Measurements from ENCODE around the gene FHAD1. TPM values are rescaled to one million over a fixed set of nuclear protein-coding genes. Genes with fewer than 3 reads are reported as not detected.

The FHAD1 gene
- total RNA-seq, 2 experiments from 2014 or later = not detected

- no peak for TF ChIP-seq CTCF (IDR thresholded peaks at IDR 0.05)
- H3K36me3 ChIP-seq (ENCODE audit: insufficient read depth, low read length) = peaks cover 32% of the 10 kb centered on the region
- peak in 1 of 14 experiments; percentile 20 for DNase-seq
- H3K4me3 Mint-ChIP-seq = no peak overlapping the region
- H3K36me3 Mint-ChIP-seq (ENCODE audit: low read depth) = peaks cover 24% of the 10 kb centered on the region
- no peak for ATAC-seq (ENCODE audit: poor library complexity)
- intact Hi-C loops (cut with DNase I, micrococcal nuclease) = no loop called here
- H3K27ac ChIP-seq (ENCODE audit: low read depth in 1 of 2, low read length in 2 of 2) = no peak overlapping the region
- ChIA-PET CTCF (interaction anchor here (2.2 kb wide), 1 partner anchor 11 kb away, joined by 8 read pairs; no protein-coding TSS in a partner anchor), POLR2A (no interaction called here)
- no peaks in the 10 kb centered on the region for H3K27me3 ChIP-seq (ENCODE audit: control insufficient read depth in 1 of 2, insufficient read depth in 2 of 2, low read length in 2 of 2)
- H3K27ac Mint-ChIP-seq = peak overlapping the region; percentile 14
- H3K9me3 Mint-ChIP-seq = no peaks in the 10 kb centered on the region
- H3K27me3 Mint-ChIP-seq = no peaks in the 10 kb centered on the region
- H3K9me3 ChIP-seq (ENCODE audit: control insufficient read depth in 1 of 2, insufficient read depth in 1 of 2, low read length in 2 of 2) = no peaks in the 10 kb centered on the region
- peaks cover 41% of the 10 kb centered on the region for H3K4me1 Mint-ChIP-seq (ENCODE audit: low read depth)
- H3K4me3 ChIP-seq (ENCODE audit: low read length) = no peak overlapping the region
- peaks cover 50% of the 10 kb centered on the region for H3K4me1 ChIP-seq (ENCODE audit: insufficient read depth, low read length)
Measured at GRCh38 chr1:15420853-15421465, 173.9 kb downstream of the FHAD1 start.

DNA sequence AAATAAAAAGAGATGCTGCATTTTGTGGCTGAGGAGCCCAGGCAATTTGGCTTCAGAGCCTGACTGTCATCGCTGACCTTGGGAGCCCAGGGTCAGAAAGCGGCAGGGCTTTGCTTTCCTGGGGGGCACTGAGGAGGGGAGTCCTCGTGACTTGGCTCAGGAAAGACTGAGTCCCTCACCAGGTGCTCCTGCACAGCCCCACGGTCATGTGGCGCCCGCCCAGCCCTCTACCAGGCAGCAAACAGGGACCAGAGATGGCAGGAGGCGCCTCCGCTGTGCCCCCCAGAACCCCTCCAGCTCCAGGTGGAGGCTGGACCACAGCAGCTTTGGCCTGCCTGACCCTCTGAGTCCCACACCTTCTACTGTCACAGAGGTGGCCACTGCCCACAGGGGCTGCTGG lies 175.8 kb downstream of the FHAD1 start:
- Histone ChIP-seq H3K9me3 (ENCODE audit: control insufficient read depth in 1 of 2, insufficient read depth in 1 of 2, low read length in 2 of 2) (no peaks in the 10 kb centered on the region), H3K27me3 (ENCODE audit: control insufficient read depth in 1 of 2, insufficient read depth in 2 of 2, low read length in 2 of 2) (no peaks in the 10 kb centered on the region), H3K36me3 (ENCODE audit: insufficient read depth, low read length) (peaks cover 50% of the 10 kb centered on the region), H3K4me3 (ENCODE audit: low read length) (no peak overlapping the region), H3K27ac (ENCODE audit: low read depth in 1 of 2, low read length in 2 of 2) (no peak overlapping the region), H3K4me1 (ENCODE audit: insufficient read depth, low read length) (peaks cover 31% of the 10 kb centered on the region)
- ChIA-PET CTCF (interaction anchor here (2.2 kb wide), 1 partner anchor 9 kb away, joined by 8 read pairs; no protein-coding TSS in a partner anchor), POLR2A (no interaction called here)
- Mint-ChIP-seq H3K36me3 (ENCODE audit: low read depth) (peaks cover 43% of the 10 kb centered on the region), H3K4me1 (ENCODE audit: low read depth) (peaks cover 22% of the 10 kb centered on the region), H3K4me3 (no peak overlapping the region), H3K27ac (no peak overlapping the region), H3K9me3 (no peaks in the 10 kb centered on the region), H3K27me3 (no peaks in the 10 kb centered on the region)
- intact Hi-C loops (cut with DNase I, micrococcal nuclease) = no loop called here
- TF ChIP-seq CTCF (IDR thresholded peaks at IDR 0.05) = no peak
- DNase-seq (peak in 1 of 14 experiments; percentile 15), ATAC-seq (ENCODE audit: poor library complexity) (no peak)

DNA sequence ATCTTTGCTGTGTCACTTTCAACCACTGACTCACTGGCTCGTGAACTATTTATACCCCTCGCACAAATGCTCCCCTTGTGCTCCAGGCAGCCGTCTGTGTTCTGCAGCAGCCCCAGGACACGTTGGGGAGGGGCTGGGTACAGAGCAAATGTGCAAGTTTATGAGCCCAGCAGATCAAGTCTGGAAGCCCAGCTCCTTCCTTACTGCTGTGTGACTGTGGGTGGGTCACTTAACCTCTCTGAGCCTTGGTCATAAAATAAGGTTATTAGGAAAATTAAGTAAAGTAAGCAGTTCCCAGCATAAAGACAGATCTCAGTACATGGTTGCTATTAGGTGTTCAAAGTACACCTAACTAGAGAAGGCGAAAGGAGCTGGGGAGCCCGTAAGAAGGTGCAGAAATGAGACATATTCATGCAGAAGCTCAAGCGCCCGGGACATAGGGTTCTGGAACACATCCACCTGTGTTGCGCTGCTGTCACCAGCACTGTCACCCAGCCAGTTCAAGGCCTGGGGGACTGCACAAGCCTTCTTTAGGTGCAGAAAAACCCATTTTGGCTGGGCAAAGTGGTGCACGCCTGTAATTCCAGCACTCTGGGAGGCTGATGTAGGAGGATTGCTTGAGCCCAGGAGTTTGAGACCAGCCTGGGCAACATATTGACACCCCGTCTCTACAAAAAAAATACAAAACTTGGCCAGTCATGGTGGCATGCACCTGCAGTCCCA lies 176.5 kb downstream of the FHAD1 start:
- CTCF ChIA-PET = interaction anchor here (0.6 to 1.3 kb wide), 2 partner anchors 11 to 100 kb away, joined by 3 to 4 read pairs; no protein-coding TSS in a partner anchor
- H3K27ac Mint-ChIP-seq = no peak overlapping the region
- intact Hi-C loops (cut with DNase I, micrococcal nuclease) = no loop called here
- H3K4me3 Mint-ChIP-seq = no peak overlapping the region
- no peak for TF ChIP-seq CTCF (IDR thresholded peaks at IDR 0.05)
- H3K36me3 Mint-ChIP-seq (ENCODE audit: low read depth) = peaks cover 49% of the 10 kb centered on the region
- POLR2A ChIA-PET = no interaction called here
- Histone ChIP-seq H3K4me3 (ENCODE audit: low read length) (no peak overlapping the region), H3K36me3 (ENCODE audit: insufficient read depth, low read length) (peaks cover 56% of the 10 kb centered on the region), H3K4me1 (ENCODE audit: insufficient read depth, low read length) (peaks cover 29% of the 10 kb centered on the region), H3K27ac (ENCODE audit: low read depth in 1 of 2, low read length in 2 of 2) (no peak overlapping the region), H3K9me3 (ENCODE audit: control insufficient read depth in 1 of 2, insufficient read depth in 1 of 2, low read length in 2 of 2) (no peaks in the 10 kb centered on the region), H3K27me3 (ENCODE audit: control insufficient read depth in 1 of 2, insufficient read depth in 2 of 2, low read length in 2 of 2) (no peaks in the 10 kb centered on the region)
- DNase-seq (no peak), ATAC-seq (ENCODE audit: poor library complexity) (no peak)
- no peaks in the 10 kb centered on the region for H3K27me3 Mint-ChIP-seq
- peaks cover 21% of the 10 kb centered on the region for H3K4me1 Mint-ChIP-seq (ENCODE audit: low read depth)
- H3K9me3 Mint-ChIP-seq = no peaks in the 10 kb centered on the region

Data from CD4-positive, alpha-beta T cell (primary cell).